GM12878 (cell line): ENCODE data around the gene IFI6. TPM values are rescaled to one million over a fixed set of nuclear protein-coding genes. Genes with fewer than 3 reads are reported as not detected.

Source experiments
- ATAC-seq: fragments of 200-7000 bp; cut with Tn5 transposase; 3 replicates; pipeline ENCODE4 v1.9.1; 2020; ENCODE audit warnings: mild to moderate bottlenecking, moderate library complexity
- BruUV-seq: library from RNA; stranded (reverse); fragments of 400-500 nt; replicated peaks from 2 replicates; lab custom pipeline; 2021; lab: Mats Ljungman, UMichigan
- CTCF ChIA-PET: fragments of 300-600 bp; sonication (Branson Sonifier 250); formaldehyde crosslinking; extraction: SDS; loops from one replicate; lab custom pipeline; 2021; ENCODE audit warnings: inconsistent platforms; lab: Yijun Ruan, JAX
- POLR2A ChIA-PET: fragments of 350-600 bp; formaldehyde crosslinking; extraction: SDS; loops from one replicate; lab custom pipeline; 2021; ENCODE audit warnings: inconsistent platforms; lab: Charles Lee
- RAD21 ChIA-PET: fragments of 300-600 bp; sonication (Branson Sonifier 250); formaldehyde crosslinking; loops from one replicate; lab custom pipeline; 2023; ENCODE audit warnings: antibody characterized with exemption; ENCODE audit not compliant: unreplicated experiment; lab: Charles Lee
- SMC1A ChIA-PET: fragments of 300-600 bp; sonication (Branson Sonifier 250); formaldehyde crosslinking; loops from one replicate; lab custom pipeline; 2023; ENCODE audit not compliant: unreplicated experiment, uncharacterized antibody; lab: Charles Lee
- DNase-seq: peaks from one replicate; pipeline ENCODE4 v3.0.0-alpha.2; 2011; ENCODE audit warnings: low read depth, low spot score
- FAIRE-seq: peaks from 3 replicates; lab custom pipeline; 2011; peaks lifted over from hg19 to GRCh38; lab: Jason Lieb, UNC
- H2AFZ ChIP-seq: 2 replicates; pipeline ENCODE4 v1.6.0; 2011; ENCODE audit warnings: low read depth, low read length, control low read depth; ENCODE audit not compliant: control insufficient read depth
- H3K27ac ChIP-seq: 2 replicates; pipeline ENCODE4 v1.5.1; 2011; ENCODE audit warnings: control low read depth; ENCODE audit not compliant: control insufficient read depth, insufficient read depth
- H3K27me3 ChIP-seq, 2 experiments: replicated peaks in 1 of 2; 2 replicates each; pipeline versions ENCODE4 v1.6.0 to v1.6.1; 2011; ENCODE audit warnings: low read length in 1 of 2; ENCODE audit not compliant: control insufficient read depth in 2 of 2, insufficient read depth in 2 of 2
- H3K36me3 ChIP-seq, 2 experiments: 2 replicates each; pipeline ENCODE4 v1.5.1; 2011; ENCODE audit warnings: low read length in 1 of 2; ENCODE audit not compliant: control insufficient read depth in 2 of 2, insufficient read depth in 2 of 2
- H3K4me1 ChIP-seq: 2 replicates; pipeline ENCODE4 v1.6.1; 2011; ENCODE audit warnings: mild to moderate bottlenecking, low read length, moderate library complexity, mixed read lengths; ENCODE audit not compliant: control insufficient read depth, insufficient read depth
- H3K4me2 ChIP-seq: 2 replicates; pipeline ENCODE4 v1.6.0; 2011; ENCODE audit warnings: control low read depth; ENCODE audit not compliant: control insufficient read depth, insufficient read depth
- H3K4me3 ChIP-seq: fragments of 200-600 bp; sonication (generic); 2 replicates; pipeline ENCODE4 v1.5.1; 2016
- H3K79me2 ChIP-seq: 2 replicates; pipeline ENCODE4 v1.6.0; 2011; ENCODE audit warnings: low read length; ENCODE audit not compliant: control insufficient read depth, insufficient read depth
- H3K9ac ChIP-seq: 2 replicates; pipeline ENCODE4 v1.8.0; 2011; ENCODE audit warnings: low read length, control low read depth, mixed read lengths; ENCODE audit not compliant: control insufficient read depth, insufficient read depth
- H3K9me3 ChIP-seq: replicated peaks from 3 replicates; pipeline ENCODE4 v1.5.1; 2011; ENCODE audit warnings: mild to moderate bottlenecking, low read length; ENCODE audit not compliant: control insufficient read depth, insufficient read depth
- H4K20me1 ChIP-seq: 2 replicates; pipeline ENCODE4 v1.6.0; 2011; ENCODE audit not compliant: control insufficient read depth, insufficient read depth
- RAD21 ChIP-seq: IDR thresholded peaks from 2 replicates; pipeline ENCODE4 v1.6.1; 2011; ENCODE audit warnings: mild to moderate bottlenecking, low read depth, low read length, moderate library complexity; ENCODE audit not compliant: insufficient read depth
- SMC3 ChIP-seq: IDR thresholded peaks from 2 replicates; pipeline ENCODE4 v1.6.1; 2011; ENCODE audit warnings: low read length, improper control_type of control experiment, borderline replicate concordance
- SUPT20H ChIP-seq: IDR thresholded peaks from 2 replicates; pipeline ENCODE4 v1.6.1; 2011; ENCODE audit warnings: low read depth, mild to moderate bottlenecking, low read length, moderate library complexity, borderline replicate concordance; ENCODE audit not compliant: control insufficient read depth
- WGBS: methylation state at CpG from one replicate; pipeline ENCODE4 v1.1.6; 2016; ENCODE audit warnings: low lambda C conversion rate; ENCODE audit not compliant: insufficient replicate concordance, insufficient coverage; ENCODE audit errors: missing lambda C conversion rate; 5-methylcytosine and 5-hydroxymethylcytosine counted together
- in situ Hi-C: fragments of 300-500 bp; cut with MboI; formaldehyde crosslinking; loops from 9 replicates; pipeline ENCODE4 v1.14.3; 2018; ENCODE audit warnings: mixed read lengths
- intact Hi-C: fragments of 100-400 bp; cut with micrococcal nuclease; formaldehyde crosslinking; loops from one replicate; pipeline ENCODE4 v1.14.2; 2022; ENCODE audit not compliant: unreplicated experiment
- polyA plus RNA-seq, 11 experiments: library from polyadenylated mRNA; depleted of rRNA in 4 of 11; unstranded in 6 of 11; stranded (reverse) in 5 of 11; fragments of >200 nt; fragmentation: Nextera tagmentation in 4 of 11; fragmentation: Illumina TruSeq in 1 of 11; extraction: Ambion mirVana in 4 of 11; extraction: Trizol in 1 of 11; gene quantifications; 1 replicate in 1 of 11; 2 replicates in 10 of 11; pipeline versions ENCODE4 v1.2.1 to v1.2.3, GENCODE V29; 2011 to 2016; ENCODE audit warnings: inconsistent platforms in 2 of 11, missing spikeins in 2 of 11, low read depth in 1 of 11
- total RNA-seq, 4 experiments: library from RNA; depleted of rRNA in 3 of 4; stranded (reverse); fragments of >200 nt in 3 of 4; fragmentation: Illumina TruSeq in 1 of 4; extraction: Trizol in 1 of 4; gene quantifications; 2 replicates each; pipeline versions ENCODE4 v1.2.1 to v1.2.3, GENCODE V29; 2013 to 2021
- TF ChIP-seq, protein P1 (sequence below), 3 experiments: IDR thresholded peaks in 2 of 3; conservative IDR thresholded peaks in 1 of 3; 2 replicates each; pipeline ENCODE4 v1.5.1; 2011; ENCODE audit warnings: low read depth in 3 of 3, low read length in 3 of 3, mild to moderate bottlenecking in 3 of 3, control low read depth in 2 of 3, moderate library complexity in 2 of 3, inconsistent platforms in 1 of 3, mixed read lengths in 1 of 3; ENCODE audit not compliant: control insufficient read depth in 2 of 3, insufficient read depth in 1 of 3; ENCODE audit errors: extremely low read depth in 1 of 3

Gene IFI6
- total and polyA plus RNA-seq, 10 of the 15 experiments (the other 5 are each of a cell fraction or from before 2014, with no cell fraction given), result 5.6 to 123 (median 69.0) TPM

DNA sequence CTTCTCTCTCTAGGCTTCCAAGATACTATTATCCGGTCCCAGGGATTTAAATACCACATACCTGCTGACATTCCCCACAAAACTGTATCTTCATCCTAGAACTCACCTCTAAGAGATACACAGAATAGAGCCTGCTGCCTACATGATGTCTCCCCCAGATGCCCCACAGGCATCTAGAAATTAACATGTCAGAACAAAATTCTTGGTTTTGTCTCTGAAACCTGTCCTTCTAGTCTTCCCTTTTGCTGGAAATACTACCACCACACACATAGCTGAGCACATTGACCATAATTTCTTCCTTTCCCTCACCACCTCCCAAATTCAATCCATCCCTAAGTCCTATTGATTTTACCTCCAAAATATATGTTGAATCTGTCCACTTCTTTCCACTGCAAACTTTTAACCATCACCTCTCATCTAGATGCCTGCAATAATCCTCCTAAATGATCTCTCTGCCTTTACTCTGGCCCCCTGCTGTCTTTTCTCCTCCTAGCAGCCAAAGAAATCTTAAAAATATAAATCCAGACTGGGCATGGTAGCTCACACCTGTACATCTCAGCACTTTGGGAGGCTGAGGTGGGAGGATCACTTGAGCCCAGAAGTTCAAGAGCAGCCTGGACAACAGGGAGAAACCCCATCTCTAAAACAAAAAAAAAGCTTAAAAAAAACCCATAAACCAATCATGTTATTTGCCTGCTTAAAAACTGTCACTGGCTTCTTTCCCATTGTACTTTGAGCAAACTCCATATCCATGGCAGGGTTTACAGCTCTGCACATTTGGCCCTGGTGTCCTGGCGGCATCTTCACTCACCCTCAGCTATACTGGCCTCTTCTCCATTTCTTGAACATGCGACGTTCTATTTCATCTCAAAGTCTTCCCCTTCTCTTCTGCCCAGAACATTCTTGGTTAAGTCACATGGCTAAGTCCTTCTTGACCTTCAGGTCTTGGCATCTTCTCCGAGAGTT is 47.6 kb upstream of the IFI6 start:
- DNase-seq (no peak), ATAC-seq (peak; percentile 74), FAIRE-seq (no peak)
- Histone ChIP-seq H3K27ac (no peak overlapping the region), H2AFZ (no peak overlapping the region), H3K9me3 (peaks cover 6% of the 10 kb centered on the region; the same call in 2 of the 3 replicates), H3K36me3 (no peaks in the 10 kb centered on the region), H3K4me3 (no peak overlapping the region), H3K79me2 (no peaks in the 10 kb centered on the region), H3K27me3 (no peaks in the 10 kb centered on the region; a peak in 1 of 4 replicates), H3K4me2 (no peak overlapping the region), H4K20me1 (no peaks in the 10 kb centered on the region), H3K4me1 (no peaks in the 10 kb centered on the region), H3K9ac (no peak overlapping the region)
- ChIA-PET POLR2A (interaction anchor here (0.6 to 1.1 kb wide), 2 partner anchors 13 to 49 kb away, joined by 3 to 6 read pairs; no protein-coding TSS in a partner anchor), CTCF (interaction anchor here (0.6 to 4.4 kb wide), 5 partner anchors 23 to 137 kb away, joined by 3 to 42 read pairs (median 4); partner anchors contain the start of gene IFI6), SMC1A (interaction anchor here (0.9 to 2.7 kb wide), 5 partner anchors 47 to 113 kb away, joined by 3 to 18 read pairs (median 3); partner anchors contain the start of gene IFI6), RAD21 (interaction anchor here (0.7 to 3.1 kb wide), 5 partner anchors 8 to 53 kb away, joined by 3 to 14 read pairs (median 4); partner anchors contain the start of gene STX12)
- intact Hi-C loops, result loop anchor here (2.0 to 10.0 kb wide), 2 partner anchors 51 to 115 kb away; partner anchors contain the start of gene PPP1R8
- TF ChIP-seq SMC3, result peak; percentile 57; the same call in 1 of the 2 replicates
- TF ChIP-seq, protein P1, sequence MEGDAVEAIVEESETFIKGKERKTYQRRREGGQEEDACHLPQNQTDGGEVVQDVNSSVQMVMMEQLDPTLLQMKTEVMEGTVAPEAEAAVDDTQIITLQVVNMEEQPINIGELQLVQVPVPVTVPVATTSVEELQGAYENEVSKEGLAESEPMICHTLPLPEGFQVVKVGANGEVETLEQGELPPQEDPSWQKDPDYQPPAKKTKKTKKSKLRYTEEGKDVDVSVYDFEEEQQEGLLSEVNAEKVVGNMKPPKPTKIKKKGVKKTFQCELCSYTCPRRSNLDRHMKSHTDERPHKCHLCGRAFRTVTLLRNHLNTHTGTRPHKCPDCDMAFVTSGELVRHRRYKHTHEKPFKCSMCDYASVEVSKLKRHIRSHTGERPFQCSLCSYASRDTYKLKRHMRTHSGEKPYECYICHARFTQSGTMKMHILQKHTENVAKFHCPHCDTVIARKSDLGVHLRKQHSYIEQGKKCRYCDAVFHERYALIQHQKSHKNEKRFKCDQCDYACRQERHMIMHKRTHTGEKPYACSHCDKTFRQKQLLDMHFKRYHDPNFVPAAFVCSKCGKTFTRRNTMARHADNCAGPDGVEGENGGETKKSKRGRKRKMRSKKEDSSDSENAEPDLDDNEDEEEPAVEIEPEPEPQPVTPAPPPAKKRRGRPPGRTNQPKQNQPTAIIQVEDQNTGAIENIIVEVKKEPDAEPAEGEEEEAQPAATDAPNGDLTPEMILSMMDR (IDR thresholded peaks at IDR 0.05 in 2 of 3, conservative IDR thresholded peaks at IDR 0.05 in 1 of 3; ENCODE audit: control insufficient read depth in 2 of 3, extremely low read depth in 1 of 3, insufficient read depth in 1 of 3, low read depth in 3 of 3, low read length in 3 of 3), result peak; percentile 37 to 44 (median 42); a peak in 5 of 6 replicates
- TF ChIP-seq SUPT20H, result no peak
- TF ChIP-seq RAD21, result peak; percentile 61
- BruUV-seq, result no TSS peak
- in situ Hi-C loops, result loop anchor here (5.0 kb wide), 1 partner anchor 47 kb away; the partner anchor contains the start of gene IFI6
- 69% methylated on average over 5 of the region's 5 CpGs for WGBS
